ENCODE results near the gene THOC6. TPM values are rescaled to one million over a fixed set of nuclear protein-coding genes. Genes with fewer than 3 reads are reported as not detected.

The THOC6 gene
- total and polyA plus RNA-seq, 9 of the 15 experiments (the other 6 are each of a cell fraction or from before 2014, with no cell fraction given) = 2.5 to 65.4 (median 42.3) TPM

GRCh38 chr16:3020247-3020603 lies 3.6 kb upstream of the THOC6 start, which contains the start of gene TNFRSF12A (continued):
- TF ChIP-seq GABPA (tag; conservative IDR thresholded peaks at IDR 0.05; ENCODE audit: low read depth) (peak; percentile 59), JUND (IDR thresholded peaks at IDR 0.05; ENCODE audit: borderline replicate concordance, low read depth, low read length) (no peak), JUND (tag; IDR thresholded peaks at IDR 0.05; ENCODE audit: borderline replicate concordance, low read depth, low read length) (no peak), ZNF146 (CRISPR knock-in tag; IDR thresholded peaks at IDR 0.05; ENCODE audit: unreplicated experiment) (peak; percentile 23), FOXA1 (IDR thresholded peaks at IDR 0.05; ENCODE audit: borderline replicate concordance) (no peak), KDM2B (CRISPR knock-in tag; IDR thresholded peaks at IDR 0.05) (0 out of 2 replicates have a peak, but pooled peaks have one; percentile 70), ZNF655 (CRISPR knock-in tag; IDR thresholded peaks at IDR 0.05) (no peak), EP400 (IDR thresholded peaks at IDR 0.05) (peak; percentile 29; the same call in 1 of the 2 replicates), ZBTB17 (CRISPR knock-in tag; IDR thresholded peaks at IDR 0.05) (peak; percentile 46; the same call in 1 of the 2 replicates), ZBTB33 (CRISPR knock-in tag; IDR thresholded peaks at IDR 0.05) (no peak), POLR2AphosphoS5 (IDR thresholded peaks at IDR 0.05; ENCODE audit: control insufficient read depth, insufficient read depth, low read depth, low read length) (peak; percentile 81), ZBTB9 (CRISPR knock-in tag; IDR thresholded peaks at IDR 0.05) (no peak), ZNF449 (CRISPR knock-in tag; IDR thresholded peaks at IDR 0.05) (no peak), MTA3 (IDR thresholded peaks at IDR 0.05; ENCODE audit: borderline replicate concordance) (no peak), CEBPB (tag; IDR thresholded peaks at IDR 0.05) (no peak), TBP (optimal IDR thresholded peaks at IDR 0.05; ENCODE audit: low read depth, low read length) (peak; percentile 75), TCF7L2 (IDR thresholded peaks at IDR 0.05; ENCODE audit: low read depth, low read length) (no peak), CTCF (IDR thresholded peaks at IDR 0.05 in 2 of 3, conservative IDR thresholded peaks at IDR 0.05 in 1 of 3; ENCODE audit: insufficient read depth in 2 of 3, low read depth in 1 of 3, low read length in 3 of 3) (peak in 1 of 3 experiments; percentile 29; a peak in 1 of 6 replicates), TEAD4 (IDR thresholded peaks at IDR 0.05; ENCODE audit: low read length) (no peak), TEAD4 (CRISPR knock-in tag; IDR thresholded peaks at IDR 0.05; ENCODE audit: borderline replicate concordance) (no peak), GTF2A2 (tag; IDR thresholded peaks at IDR 0.05) (no peak), CHD2 (IDR thresholded peaks at IDR 0.05; ENCODE audit: low read depth, low read length) (0 out of 2 replicates have a peak, but pooled peaks have one; percentile 2)

Data from K562 (cell line).